Measurements from ENCODE around the gene GRM8.

Gene GRM8

DNA sequence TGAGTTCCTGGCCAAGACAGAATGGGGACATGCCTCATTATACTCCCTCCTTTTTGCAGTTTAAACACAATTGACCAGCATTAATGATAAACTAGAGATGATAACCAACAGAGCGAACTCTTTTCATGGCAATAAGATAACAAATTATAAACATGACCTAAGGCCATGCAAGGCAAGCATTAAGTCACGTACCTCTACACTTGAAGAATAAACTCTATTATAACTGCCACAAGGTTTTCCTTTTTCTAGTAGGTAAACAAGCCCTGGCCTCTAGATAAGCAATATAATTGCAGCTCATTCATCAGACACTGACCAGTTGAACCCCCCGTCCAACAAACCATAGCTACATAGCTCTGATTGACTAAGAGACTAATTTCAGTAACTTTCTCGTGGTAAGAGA is 767.0 kb downstream of the GRM8 start:
- no peak overlapping the region for H3K4me3 ChIP-seq (ENCODE audit: low read depth, low read length)
- TF ChIP-seq, protein P1, sequence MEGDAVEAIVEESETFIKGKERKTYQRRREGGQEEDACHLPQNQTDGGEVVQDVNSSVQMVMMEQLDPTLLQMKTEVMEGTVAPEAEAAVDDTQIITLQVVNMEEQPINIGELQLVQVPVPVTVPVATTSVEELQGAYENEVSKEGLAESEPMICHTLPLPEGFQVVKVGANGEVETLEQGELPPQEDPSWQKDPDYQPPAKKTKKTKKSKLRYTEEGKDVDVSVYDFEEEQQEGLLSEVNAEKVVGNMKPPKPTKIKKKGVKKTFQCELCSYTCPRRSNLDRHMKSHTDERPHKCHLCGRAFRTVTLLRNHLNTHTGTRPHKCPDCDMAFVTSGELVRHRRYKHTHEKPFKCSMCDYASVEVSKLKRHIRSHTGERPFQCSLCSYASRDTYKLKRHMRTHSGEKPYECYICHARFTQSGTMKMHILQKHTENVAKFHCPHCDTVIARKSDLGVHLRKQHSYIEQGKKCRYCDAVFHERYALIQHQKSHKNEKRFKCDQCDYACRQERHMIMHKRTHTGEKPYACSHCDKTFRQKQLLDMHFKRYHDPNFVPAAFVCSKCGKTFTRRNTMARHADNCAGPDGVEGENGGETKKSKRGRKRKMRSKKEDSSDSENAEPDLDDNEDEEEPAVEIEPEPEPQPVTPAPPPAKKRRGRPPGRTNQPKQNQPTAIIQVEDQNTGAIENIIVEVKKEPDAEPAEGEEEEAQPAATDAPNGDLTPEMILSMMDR (IDR thresholded peaks at IDR 0.05; ENCODE audit: low read depth, low read length) = no peak

DNA sequence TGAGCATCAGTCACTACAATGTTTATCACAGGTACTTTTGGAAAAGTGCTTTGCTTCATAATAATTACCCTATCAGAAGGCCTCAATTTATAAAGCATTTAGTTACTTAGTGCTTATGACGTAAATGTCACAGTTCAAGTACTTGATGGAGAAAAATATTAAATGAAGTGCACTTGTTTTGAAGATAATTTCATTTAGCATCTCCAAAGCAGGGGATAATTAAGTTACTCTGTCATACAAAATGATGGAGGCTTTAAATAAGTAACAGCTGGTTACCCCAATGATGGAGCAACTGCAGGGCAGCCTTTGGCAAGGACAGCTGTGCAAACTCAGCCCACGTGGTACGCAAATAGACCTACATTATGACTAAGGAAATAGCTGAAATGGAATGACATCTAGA is 768.8 kb downstream of the GRM8 start:
- no peak overlapping the region for H3K4me3 ChIP-seq (ENCODE audit: low read depth, low read length)
- TF ChIP-seq, protein P1 (IDR thresholded peaks at IDR 0.05; ENCODE audit: low read depth, low read length) = no peak

DNA sequence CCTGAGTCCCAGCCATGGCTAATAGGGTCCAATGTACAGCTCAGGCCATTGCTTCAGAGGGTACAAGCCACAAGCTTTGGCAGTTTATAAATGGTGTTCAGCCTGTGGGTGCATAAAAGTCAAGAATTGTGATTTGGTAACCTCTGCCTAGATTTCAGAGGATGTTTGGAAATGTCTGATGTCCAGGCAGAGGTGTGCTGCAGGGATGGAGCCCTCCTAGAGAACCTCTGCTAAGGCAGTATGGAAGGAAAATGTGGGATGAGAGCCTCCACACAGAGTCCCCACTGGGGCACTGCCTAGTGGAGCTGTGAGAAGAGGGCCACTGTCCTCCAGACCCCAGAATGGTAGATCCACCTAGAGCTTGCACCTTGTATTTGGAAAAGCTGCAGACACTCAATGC is 779.9 kb downstream of the GRM8 start:
- TF ChIP-seq, protein P1 (IDR thresholded peaks at IDR 0.05; ENCODE audit: low read depth, low read length) = no peak
- H3K4me3 ChIP-seq (ENCODE audit: low read depth, low read length) = no peak overlapping the region

DNA sequence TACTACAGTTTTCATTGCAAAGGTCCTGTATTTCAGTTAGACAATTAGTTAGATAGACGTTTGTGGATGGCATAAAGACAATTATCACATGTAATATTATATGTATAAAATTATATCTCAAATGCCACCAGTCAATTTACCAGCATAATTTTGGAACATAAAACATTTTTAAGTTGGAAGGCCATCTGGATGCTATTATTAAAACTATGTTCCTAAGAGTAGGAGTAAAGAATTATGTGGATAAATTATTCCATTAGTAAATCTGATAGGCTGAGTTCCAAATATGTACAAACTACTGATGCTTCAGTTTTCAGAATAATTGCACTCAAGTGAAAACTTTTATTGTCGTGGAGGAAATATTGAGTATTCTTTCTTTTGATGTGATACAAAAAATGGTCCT is 790.3 kb downstream of the GRM8 start:
- TF ChIP-seq, protein P1 (IDR thresholded peaks at IDR 0.05; ENCODE audit: low read depth, low read length) = no peak
- H3K4me3 ChIP-seq (ENCODE audit: low read depth, low read length) = no peak overlapping the region

DNA sequence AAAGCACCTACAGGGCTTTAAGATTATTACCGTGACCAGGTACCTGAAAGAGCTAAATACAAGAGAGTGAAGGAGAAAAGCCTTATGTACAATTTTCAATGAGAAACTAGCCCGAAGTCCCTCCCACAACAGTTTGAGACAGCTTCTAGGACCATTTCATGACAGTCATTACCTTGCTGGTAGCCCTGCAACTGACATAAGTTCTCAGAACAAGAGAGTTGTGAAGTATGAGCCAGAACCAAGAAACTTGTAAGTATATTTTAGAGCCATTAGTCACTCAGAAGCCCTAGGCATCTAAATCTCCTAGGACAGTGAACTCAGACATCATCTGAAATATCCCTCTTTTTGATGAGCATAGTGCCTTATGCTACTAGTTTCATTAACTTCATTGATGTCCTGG is 792.1 kb downstream of the GRM8 start:
- no peak overlapping the region for H3K4me3 ChIP-seq (ENCODE audit: low read depth, low read length)
- TF ChIP-seq, protein P1 (IDR thresholded peaks at IDR 0.05; ENCODE audit: low read depth, low read length) = no peak

DNA sequence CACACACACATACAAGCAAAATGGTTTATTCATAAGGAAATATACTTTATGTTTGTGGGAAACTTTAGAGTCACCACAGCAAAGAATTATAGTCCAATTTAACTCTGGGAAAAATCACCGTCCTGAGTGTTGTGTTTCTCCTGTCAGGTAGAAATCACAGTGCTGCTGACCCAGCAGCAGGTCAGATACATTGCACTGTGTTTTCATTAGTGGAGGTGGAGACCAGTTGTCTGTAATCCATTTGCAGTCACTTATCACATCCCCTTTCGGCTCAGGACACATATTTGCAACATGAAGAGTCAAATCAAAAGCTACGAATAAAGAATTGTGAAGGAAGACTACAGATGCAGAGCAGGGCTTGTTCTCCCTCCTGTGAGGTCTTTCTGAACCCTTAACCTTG is 799.6 kb downstream of the GRM8 start:
- H3K4me3 ChIP-seq (ENCODE audit: low read depth, low read length) = no peak overlapping the region
- TF ChIP-seq, protein P1 (IDR thresholded peaks at IDR 0.05; ENCODE audit: low read depth, low read length) = no peak

DNA sequence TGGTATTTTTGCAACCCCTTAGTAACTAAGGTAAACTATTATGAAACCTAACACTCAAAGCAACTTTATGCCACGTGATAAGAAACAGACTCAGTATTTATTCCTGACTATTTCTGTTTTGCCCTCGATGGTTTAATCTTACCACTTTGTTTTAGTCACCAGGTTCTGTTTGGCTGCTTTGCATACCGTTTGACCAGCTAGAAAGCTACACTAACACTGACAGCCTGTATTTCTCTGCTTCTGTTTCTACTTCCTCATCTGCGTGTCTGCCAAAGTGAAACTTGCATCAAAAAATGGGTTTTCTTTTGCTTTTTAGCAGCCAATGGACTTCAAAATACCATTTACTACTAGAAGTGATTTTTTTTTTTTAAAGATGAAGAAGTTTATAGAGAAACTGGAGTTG is 802.5 kb downstream of the GRM8 start:
- no peak overlapping the region for H3K4me3 ChIP-seq (ENCODE audit: low read depth, low read length)
- TF ChIP-seq, protein P1 (IDR thresholded peaks at IDR 0.05; ENCODE audit: low read depth, low read length) = no peak
